ENCODE results near the gene HES1. TPM values are rescaled to one million over a fixed set of nuclear protein-coding genes. Genes with fewer than 3 reads are reported as not detected.

Gene HES1
- total and polyA plus RNA-seq, 4 donors = 22.5 to 51.9 (median 33.0) TPM

DNA sequence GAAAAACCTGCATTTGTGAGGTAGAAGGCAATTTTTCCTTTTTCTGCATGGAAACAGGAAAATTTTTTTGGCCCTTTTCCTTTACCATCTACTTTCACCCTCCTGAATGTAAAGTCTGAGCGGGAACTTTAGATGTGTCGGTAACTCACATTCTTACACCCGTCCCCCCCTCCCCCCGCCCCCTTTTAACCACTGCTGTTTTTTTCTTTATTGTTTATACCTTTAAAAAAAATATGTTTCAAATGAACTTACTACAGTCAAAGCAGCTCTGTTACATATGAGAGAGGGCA, 487 bp upstream of the HES1 start:
- H3K4me1 ChIP-seq (ENCODE audit: control insufficient read depth in 1 of 2, insufficient read depth in 2 of 2, low read length in 2 of 2) = peaks cover 0 to 9% of the 10 kb centered on the region in 2 donors
- H3K27me3 ChIP-seq (ENCODE audit: control insufficient read depth in 1 of 2, insufficient read depth in 2 of 2, low read length in 1 of 2) = no peaks in the 10 kb centered on the region
- WGBS, 2 donors = 1 to 3% methylated on average over 4 of the region's 4 CpGs
- intact Hi-C loops (cut with DNase I) = loop anchor here (2.0 to 5.0 kb wide), 6 partner anchors 65 to 182 kb away; no protein-coding TSS in a partner anchor
- H3K4me3 ChIP-seq (ENCODE audit: low read length in 2 of 2) = peak overlapping the region; percentile 4 to 49
- H3K36me3 ChIP-seq (ENCODE audit: control insufficient read depth in 1 of 2, insufficient read depth in 2 of 2, low read length in 1 of 2) = no peaks in the 10 kb centered on the region
- no peak for ATAC-seq (ENCODE audit: low FRiP score)
- no peak for DNase-seq
- H3K27ac ChIP-seq (ENCODE audit: low read depth in 1 of 2, low read length in 2 of 2) = peak overlapping the region in 1 of 2 donors; percentile 82
- no peaks in the 10 kb centered on the region for H3K9me3 ChIP-seq (ENCODE audit: control insufficient read depth, low read length)

GRCh38 chr3:194136519-194137007, 615 bp downstream of the HES1 start:
- no peaks in the 10 kb centered on the region for H3K9me3 ChIP-seq (ENCODE audit: control insufficient read depth, low read length)
- H3K4me3 ChIP-seq (ENCODE audit: low read length in 2 of 2) = peak overlapping the region; percentile 82 to 87
- WGBS, 2 donors = 0 to 1% methylated on average over 17 of the region's 17 CpGs
- peak overlapping the region; percentile 17 to 98 for H3K27ac ChIP-seq (ENCODE audit: low read depth in 1 of 2, low read length in 2 of 2)
- H3K4me1 ChIP-seq (ENCODE audit: control insufficient read depth in 1 of 2, insufficient read depth in 2 of 2, low read length in 2 of 2) = peaks cover 0 to 5% of the 10 kb centered on the region in 2 donors
- no peaks in the 10 kb centered on the region for H3K36me3 ChIP-seq (ENCODE audit: control insufficient read depth in 1 of 2, insufficient read depth in 2 of 2, low read length in 1 of 2)
- DNase-seq (no peak), ATAC-seq (ENCODE audit: low FRiP score) (no peak)
- intact Hi-C loops (cut with DNase I) = loop anchor here (2.0 to 5.0 kb wide), 7 partner anchors 132 to 181 kb away; no protein-coding TSS in a partner anchor
- no peaks in the 10 kb centered on the region for H3K27me3 ChIP-seq (ENCODE audit: control insufficient read depth in 1 of 2, insufficient read depth in 2 of 2, low read length in 1 of 2)

DNA sequence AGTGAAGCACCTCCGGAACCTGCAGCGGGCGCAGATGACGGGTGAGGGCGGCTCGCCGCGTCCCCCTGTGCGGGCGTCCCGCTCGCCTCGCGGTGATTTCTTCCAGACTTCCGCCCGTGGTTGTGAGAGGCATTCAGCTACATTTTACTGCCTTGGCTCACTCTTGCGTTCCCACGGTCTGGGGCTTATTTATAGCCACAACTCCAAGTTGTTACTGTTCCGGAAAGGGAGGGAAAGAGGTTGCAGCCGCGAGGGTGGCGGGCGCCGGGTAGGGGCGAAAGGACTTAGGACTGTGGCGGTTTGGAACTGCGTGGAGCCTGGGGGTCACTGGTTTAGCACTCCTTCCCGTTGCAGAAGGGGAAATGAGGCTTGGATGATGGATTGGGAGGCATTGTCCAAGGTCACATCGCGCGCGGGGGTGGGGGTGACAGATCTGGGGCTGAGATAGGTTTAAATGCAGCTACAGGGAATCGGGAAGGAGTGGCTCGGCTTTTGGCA, 1.1 kb downstream of the HES1 start:
- peak; percentile 3 for ATAC-seq (ENCODE audit: low FRiP score)
- H3K4me1 ChIP-seq (ENCODE audit: control insufficient read depth in 1 of 2, insufficient read depth in 2 of 2, low read length in 2 of 2) = peaks cover 0 to 4% of the 10 kb centered on the region in 2 donors
- H3K27ac ChIP-seq (ENCODE audit: low read depth in 1 of 2, low read length in 2 of 2) = peak overlapping the region; percentile 17 to 98
- intact Hi-C loops (cut with DNase I) = loop anchor here (2.0 to 5.0 kb wide), 7 partner anchors 132 to 180 kb away; no protein-coding TSS in a partner anchor
- no peaks in the 10 kb centered on the region for H3K36me3 ChIP-seq (ENCODE audit: control insufficient read depth in 1 of 2, insufficient read depth in 2 of 2, low read length in 1 of 2)
- peak overlapping the region; percentile 82 to 87 for H3K4me3 ChIP-seq (ENCODE audit: low read length in 2 of 2)
- no peaks in the 10 kb centered on the region for H3K27me3 ChIP-seq (ENCODE audit: control insufficient read depth in 1 of 2, insufficient read depth in 2 of 2, low read length in 1 of 2)
- H3K9me3 ChIP-seq (ENCODE audit: control insufficient read depth, low read length) = no peaks in the 10 kb centered on the region
- peak; percentile 76 to 88 for DNase-seq
- WGBS, 2 donors = 0% methylated on average over 34 of the region's 34 CpGs

DNA sequence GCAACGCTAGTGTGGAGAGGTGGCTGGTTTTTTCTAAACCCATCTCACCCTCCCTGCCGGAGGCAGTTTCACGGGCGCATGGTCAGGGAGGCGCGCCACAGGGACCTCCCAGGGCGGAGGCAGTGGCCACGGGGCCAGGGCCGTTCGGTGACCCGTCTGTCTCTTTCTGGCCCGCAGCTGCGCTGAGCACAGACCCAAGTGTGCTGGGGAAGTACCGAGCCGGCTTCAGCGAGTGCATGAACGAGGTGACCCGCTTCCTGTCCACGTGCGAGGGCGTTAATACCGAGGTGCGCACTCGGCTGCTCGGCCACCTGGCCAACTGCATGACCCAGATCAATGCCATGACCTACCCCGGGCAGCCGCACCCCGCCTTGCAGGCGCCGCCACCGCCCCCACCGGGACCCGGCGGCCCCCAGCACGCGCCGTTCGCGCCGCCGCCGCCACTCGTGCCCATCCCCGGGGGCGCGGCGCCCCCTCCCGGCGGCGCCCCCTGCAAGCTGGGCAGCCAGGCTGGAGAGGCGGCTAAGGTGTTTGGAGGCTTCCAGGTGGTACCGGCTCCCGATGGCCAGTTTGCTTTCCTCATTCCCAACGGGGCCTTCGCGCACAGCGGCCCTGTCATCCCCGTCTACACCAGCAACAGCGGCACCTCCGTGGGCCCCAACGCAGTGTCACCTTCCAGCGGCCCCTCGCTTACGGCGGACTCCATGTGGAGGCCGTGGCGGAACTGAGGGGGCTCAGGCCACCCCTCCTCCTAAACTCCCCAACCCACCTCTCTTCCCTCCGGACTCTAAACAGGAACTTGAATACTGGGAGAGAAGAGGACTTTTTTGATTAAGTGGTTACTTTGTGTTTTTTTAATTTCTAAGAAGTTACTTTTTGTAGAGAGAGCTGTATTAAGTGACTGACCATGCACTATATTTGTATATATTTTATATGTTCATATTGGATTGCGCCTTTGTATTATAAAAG, 1.8 kb downstream of the HES1 start:
- ATAC-seq (ENCODE audit: low FRiP score) = peak; percentile 19
- no peaks in the 10 kb centered on the region for H3K36me3 ChIP-seq (ENCODE audit: control insufficient read depth in 1 of 2, insufficient read depth in 2 of 2, low read length in 1 of 2)
- no peaks in the 10 kb centered on the region for H3K9me3 ChIP-seq (ENCODE audit: control insufficient read depth, low read length)
- H3K4me1 ChIP-seq (ENCODE audit: control insufficient read depth in 1 of 2, insufficient read depth in 2 of 2, low read length in 2 of 2) = peaks cover 0 to 4% of the 10 kb centered on the region in 2 donors
- peak overlapping the region; percentile 24 to 98 for H3K27ac ChIP-seq (ENCODE audit: low read depth in 1 of 2, low read length in 2 of 2)
- H3K4me3 ChIP-seq (ENCODE audit: low read length in 2 of 2) = peak overlapping the region; percentile 31 to 87
- no peaks in the 10 kb centered on the region for H3K27me3 ChIP-seq (ENCODE audit: control insufficient read depth in 1 of 2, insufficient read depth in 2 of 2, low read length in 1 of 2)
- DNase-seq = peak; percentile 78 to 88
- intact Hi-C loops (cut with DNase I) = loop anchor here (2.0 to 5.0 kb wide), 8 partner anchors 133 to 357 kb away; no protein-coding TSS in a partner anchor
- WGBS, 2 donors = 2 to 3% methylated on average over 46 to 69 of the region's 69 CpGs

GRCh38 chr3:194138732-194139070, 2.8 kb downstream of the HES1 start:
- H3K4me3 ChIP-seq (ENCODE audit: low read length in 2 of 2) = no peak overlapping the region
- ATAC-seq (ENCODE audit: low FRiP score) (no peak), DNase-seq (no peak)
- intact Hi-C loops (cut with DNase I) = loop anchor here (2.0 to 5.0 kb wide), 5 partner anchors 134 to 358 kb away; no protein-coding TSS in a partner anchor
- H3K36me3 ChIP-seq (ENCODE audit: control insufficient read depth in 1 of 2, insufficient read depth in 2 of 2, low read length in 1 of 2) = no peaks in the 10 kb centered on the region
- WGBS, 2 donors = 11 to 14% methylated on average over 4 of the region's 4 CpGs
- no peaks in the 10 kb centered on the region for H3K9me3 ChIP-seq (ENCODE audit: control insufficient read depth, low read length)
- no peaks in the 10 kb centered on the region for H3K27me3 ChIP-seq (ENCODE audit: control insufficient read depth in 1 of 2, insufficient read depth in 2 of 2, low read length in 1 of 2)
- peak overlapping the region in 1 of 2 donors; percentile 29 for H3K27ac ChIP-seq (ENCODE audit: low read depth in 1 of 2, low read length in 2 of 2)
- H3K4me1 ChIP-seq (ENCODE audit: control insufficient read depth in 1 of 2, insufficient read depth in 2 of 2, low read length in 2 of 2) = peaks cover 0 to 4% of the 10 kb centered on the region in 2 donors

DNA sequence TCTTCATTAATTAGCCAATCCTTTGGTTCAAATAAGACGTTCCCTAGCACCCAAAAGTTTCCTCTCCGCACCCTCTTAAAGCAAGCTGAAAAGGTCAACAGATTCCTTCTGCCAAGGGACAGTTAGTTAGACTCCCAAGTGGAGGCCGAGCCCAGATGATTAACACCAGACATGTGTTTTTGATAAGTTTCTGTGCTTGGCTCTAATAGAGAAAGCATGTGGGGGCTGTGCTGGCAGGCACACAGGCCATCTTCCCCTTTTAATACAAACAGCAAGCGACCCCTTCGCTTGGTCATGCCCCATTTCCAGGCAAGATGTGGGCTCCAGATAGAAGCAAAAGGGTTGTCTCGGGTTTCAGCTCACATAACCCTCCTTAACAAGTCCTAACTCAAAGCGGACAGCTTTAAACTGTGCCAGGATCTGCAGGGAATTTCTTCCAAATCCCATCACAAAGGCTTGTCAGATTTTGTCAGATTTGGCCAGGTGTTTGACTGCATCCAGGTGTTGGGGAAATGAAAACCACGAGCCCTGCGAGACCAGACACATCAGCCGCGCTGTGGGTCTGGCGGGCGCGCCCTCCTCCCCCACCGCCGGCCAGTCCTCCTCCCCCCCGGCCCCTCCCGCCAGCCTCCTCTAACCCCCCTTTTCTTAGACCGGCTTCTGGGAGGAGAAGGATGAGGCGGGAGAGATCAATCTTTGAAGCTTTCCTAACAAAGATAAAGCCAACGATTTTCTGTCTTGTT, 3.3 kb downstream of the HES1 start:
- peak in 1 of 2 donors; percentile 53 for DNase-seq
- Histone ChIP-seq H3K27ac (ENCODE audit: low read depth in 1 of 2, low read length in 2 of 2) (peak overlapping the region in 1 of 2 donors; percentile 54), H3K9me3 (ENCODE audit: control insufficient read depth, low read length) (no peaks in the 10 kb centered on the region), H3K36me3 (ENCODE audit: control insufficient read depth in 1 of 2, insufficient read depth in 2 of 2, low read length in 1 of 2) (no peaks in the 10 kb centered on the region), H3K4me1 (ENCODE audit: control insufficient read depth in 1 of 2, insufficient read depth in 2 of 2, low read length in 2 of 2) (peaks cover 0 to 4% of the 10 kb centered on the region in 2 donors), H3K27me3 (ENCODE audit: control insufficient read depth in 1 of 2, insufficient read depth in 2 of 2, low read length in 1 of 2) (no peaks in the 10 kb centered on the region), H3K4me3 (ENCODE audit: low read length in 2 of 2) (no peak overlapping the region)
- WGBS, 2 donors = 19 to 23% methylated on average over 21 of the region's 21 CpGs
- intact Hi-C loops (cut with DNase I) = loop anchor here (2.0 to 5.0 kb wide), 5 partner anchors 133 to 358 kb away; no protein-coding TSS in a partner anchor
- ATAC-seq (ENCODE audit: low FRiP score) = no peak

- Histone ChIP-seq H3K36me3 (ENCODE audit: control insufficient read depth in 1 of 2, insufficient read depth in 2 of 2, low read length in 1 of 2) (no peaks in the 10 kb centered on the region), H3K27ac (ENCODE audit: low read depth in 1 of 2, low read length in 2 of 2) (peak overlapping the region in 1 of 2 donors; percentile 21), H3K27me3 (ENCODE audit: control insufficient read depth in 1 of 2, insufficient read depth in 2 of 2, low read length in 1 of 2) (no peaks in the 10 kb centered on the region), H3K9me3 (ENCODE audit: control insufficient read depth, low read length) (no peaks in the 10 kb centered on the region), H3K4me1 (ENCODE audit: control insufficient read depth in 1 of 2, insufficient read depth in 2 of 2, low read length in 2 of 2) (peaks cover 0 to 4% of the 10 kb centered on the region in 2 donors), H3K4me3 (ENCODE audit: low read length in 2 of 2) (no peak overlapping the region)
- 48 to 49% methylated on average over 9 of the region's 9 CpGs for WGBS, 2 donors
- intact Hi-C loops (cut with DNase I) = loop anchor here (2.0 to 5.0 kb wide), 5 partner anchors 132 to 359 kb away; no protein-coding TSS in a partner anchor
- ATAC-seq (ENCODE audit: low FRiP score) (no peak), DNase-seq (no peak)
These were observed 4.0 kb downstream of the HES1 start for GRCh38 chr3:194139814-194140391.
